HAP-1 (cell line): ENCODE measurements around the gene LARP4.
"Not testable (repeated sequence)": the region's sequence is repeated elsewhere in the genome, so short reads cannot be mapped to it uniquely, and the experiment has no call there.

ENCODE experiments used
- DNase-seq, 2 experiments: peaks; one replicate each; pipeline ENCODE4 v3.0.0-alpha.2; 2016 to 2020; ENCODE audit warnings: low spot score in 2 of 2
- H3K27me3 ChIP-seq: fragments of 250-450 bp; sonication (Bioruptor Pico); 2 replicates; pipeline ENCODE4 v1.5.1; 2020; ENCODE audit warnings: low read depth, mild to moderate bottlenecking, moderate library complexity
- H3K36me3 ChIP-seq: fragments of 250-450 bp; sonication (Bioruptor Pico); replicated peaks from 2 replicates; pipeline ENCODE4 v1.5.1; 2020; ENCODE audit warnings: mild to moderate bottlenecking
- H3K4me1 ChIP-seq: fragments of 250-450 bp; sonication (Bioruptor Pico); 2 replicates; pipeline ENCODE4 v1.5.1; 2020; ENCODE audit warnings: mild to moderate bottlenecking
- H3K4me3 ChIP-seq: fragments of 250-450 bp; sonication (Bioruptor Pico); 2 replicates; pipeline ENCODE4 v1.5.1; 2020; ENCODE audit warnings: mild to moderate bottlenecking, moderate library complexity
- H3K9me3 ChIP-seq: fragments of 250-450 bp; sonication (Bioruptor Pico); 2 replicates; pipeline ENCODE4 v1.5.1; 2020; ENCODE audit warnings: mild to moderate bottlenecking, moderate library complexity
- in situ Hi-C: fragments of 300-500 bp; cut with MboI; formaldehyde crosslinking; loops from 3 replicates; pipeline ENCODE4 v1.14.3; 2020; ENCODE audit warnings: low sequenced_read_pairs, inconsistent platforms, mixed read lengths

Gene LARP4

DNA sequence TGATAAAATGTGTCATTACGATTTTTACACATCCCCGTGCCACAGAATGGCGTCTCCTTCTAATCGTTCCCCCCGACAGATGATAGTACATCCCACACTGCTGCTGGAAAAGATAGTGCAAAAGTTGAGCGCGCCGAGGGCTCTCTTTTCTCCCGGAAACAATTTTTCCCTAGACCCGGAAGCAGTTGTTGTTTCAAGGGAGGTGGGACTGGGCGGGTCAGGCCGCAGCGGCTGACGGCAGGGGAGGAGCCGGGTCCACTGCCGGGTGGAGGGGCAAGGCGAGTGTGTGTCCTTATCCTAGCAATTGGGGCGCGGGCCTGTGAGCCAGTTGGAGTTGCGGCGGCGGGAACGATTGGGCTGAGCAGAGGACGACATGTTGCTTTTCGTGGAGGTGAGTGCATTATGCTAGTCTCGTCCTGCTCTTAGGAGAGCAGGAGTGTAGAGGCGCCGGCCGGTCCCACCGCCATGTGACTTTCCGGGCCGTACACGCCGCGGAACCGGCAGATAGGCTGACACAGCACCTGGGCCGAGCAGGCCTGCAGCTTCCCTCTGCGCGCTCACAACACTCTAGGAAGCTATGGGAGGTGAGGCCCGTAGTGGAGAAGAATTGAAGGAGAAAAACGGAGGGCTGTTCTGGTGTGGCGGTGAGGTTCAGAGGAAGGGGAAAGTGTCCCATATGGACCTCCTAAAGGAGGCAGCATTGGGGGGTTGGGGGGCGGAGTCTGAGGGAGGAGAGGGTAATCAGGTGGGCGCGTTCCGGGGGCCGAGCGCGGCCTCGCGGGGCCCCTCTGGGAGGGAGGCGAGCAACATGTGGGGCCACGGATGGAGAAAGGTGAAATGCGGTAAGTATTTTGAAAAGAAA is at the start of gene LARP4:
LARP4 (plus strand) TSS at position 248 of the 862 bp plus-strand sequence; CDS start at position 374, 126 bp downstream.
- peaks cover 10% of the 10 kb centered on the region for H3K4me1 ChIP-seq
- in situ Hi-C loops, result no loop called here

DNA sequence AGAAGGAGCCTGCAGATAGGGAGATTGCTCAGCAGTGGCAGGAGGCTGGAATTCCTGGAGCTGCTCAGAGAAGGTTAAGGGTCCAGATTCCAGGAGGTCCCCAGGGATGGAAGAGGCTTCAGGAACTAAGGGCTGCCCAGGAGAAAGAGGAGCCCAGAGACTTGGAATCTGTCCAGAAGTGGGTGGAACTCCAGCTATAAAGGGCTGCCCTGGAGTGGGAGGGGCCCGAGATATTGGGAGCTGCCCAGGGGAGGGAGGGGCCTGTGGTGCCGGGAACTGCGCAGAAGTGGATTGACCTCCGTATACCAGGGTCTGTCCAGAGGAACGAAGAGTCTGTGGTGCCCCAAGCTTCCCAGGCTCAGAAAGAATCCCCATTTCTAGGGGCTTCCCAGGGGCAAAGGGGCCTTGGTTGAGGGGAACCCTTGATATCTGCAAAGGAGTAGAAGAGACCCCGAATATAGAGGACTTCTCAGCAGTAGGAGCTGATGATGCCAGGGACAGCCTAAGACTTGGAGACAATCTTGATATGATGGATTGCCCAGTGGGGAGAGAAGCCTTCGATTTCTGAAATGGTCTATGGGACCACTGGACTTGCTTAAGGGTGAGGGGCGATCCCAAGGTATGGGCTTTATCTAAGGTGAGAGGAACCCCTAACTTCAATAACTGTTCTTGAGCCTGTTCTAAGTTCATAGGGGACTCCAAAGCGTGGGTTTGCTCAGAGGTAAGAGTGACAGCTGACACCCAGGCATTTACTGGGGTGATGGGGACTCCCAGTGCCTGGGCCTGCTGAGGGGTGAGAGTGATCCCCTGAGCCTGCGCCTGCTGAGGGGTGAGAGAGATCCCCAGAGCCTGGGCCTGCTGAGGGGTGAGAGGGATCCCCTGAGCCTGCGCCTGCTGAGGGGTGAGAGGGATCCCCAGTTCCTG is 49.3 kb upstream of the LARP4 start:
- Histone ChIP-seq H3K36me3 (no peaks in the 10 kb centered on the region), H3K4me1 (peaks cover 8% of the 10 kb centered on the region), H3K9me3 (no peaks in the 10 kb centered on the region), H3K4me3 (no peak overlapping the region), H3K27me3 (peaks cover 2% of the 10 kb centered on the region; the same call in 1 of the 2 replicates)
- peak in 1 of 2 experiments; percentile 53 for DNase-seq
- in situ Hi-C loops, result no loop called here

More for the DNA sequence above, at the start of gene LARP4:
- Histone ChIP-seq H3K4me3 (peak within 1 kb of the TSS; percentile 92), H3K36me3 (no peaks in the 10 kb centered on the region; the same call in 1 of the 2 replicates), H3K9me3 (no peaks in the 10 kb centered on the region), H3K27me3 (no peaks in the 10 kb centered on the region)
- peak; percentile 97 to 98 for DNase-seq

DNA sequence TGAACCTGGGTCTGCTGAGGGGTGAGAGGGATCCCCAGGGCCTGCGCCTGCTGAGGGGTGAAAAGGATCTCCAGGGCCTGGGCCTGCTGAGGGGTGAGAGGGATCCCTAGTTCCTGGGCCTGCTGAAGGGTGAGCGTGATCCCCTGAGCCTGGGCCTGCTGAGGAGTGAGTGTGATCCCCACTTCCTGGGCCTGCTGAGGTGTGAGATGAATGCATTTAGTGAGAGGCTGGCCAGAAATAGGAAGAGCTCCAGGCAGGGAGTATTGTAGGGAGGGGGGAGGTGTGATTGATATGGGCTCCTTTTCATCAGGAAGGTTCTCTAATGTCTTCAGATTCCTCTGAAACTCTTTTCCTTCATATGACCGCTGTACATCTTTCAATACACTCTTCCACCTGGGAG is 47.3 kb upstream of the LARP4 start:
- no peak for DNase-seq
- Histone ChIP-seq H3K9me3 (no peaks in the 10 kb centered on the region), H3K27me3 (peaks cover 2% of the 10 kb centered on the region; the same call in 1 of the 2 replicates), H3K36me3 (no peaks in the 10 kb centered on the region), H3K4me3 (no peak overlapping the region), H3K4me1 (peaks cover 8% of the 10 kb centered on the region)
- in situ Hi-C loops, result no loop called here

DNA sequence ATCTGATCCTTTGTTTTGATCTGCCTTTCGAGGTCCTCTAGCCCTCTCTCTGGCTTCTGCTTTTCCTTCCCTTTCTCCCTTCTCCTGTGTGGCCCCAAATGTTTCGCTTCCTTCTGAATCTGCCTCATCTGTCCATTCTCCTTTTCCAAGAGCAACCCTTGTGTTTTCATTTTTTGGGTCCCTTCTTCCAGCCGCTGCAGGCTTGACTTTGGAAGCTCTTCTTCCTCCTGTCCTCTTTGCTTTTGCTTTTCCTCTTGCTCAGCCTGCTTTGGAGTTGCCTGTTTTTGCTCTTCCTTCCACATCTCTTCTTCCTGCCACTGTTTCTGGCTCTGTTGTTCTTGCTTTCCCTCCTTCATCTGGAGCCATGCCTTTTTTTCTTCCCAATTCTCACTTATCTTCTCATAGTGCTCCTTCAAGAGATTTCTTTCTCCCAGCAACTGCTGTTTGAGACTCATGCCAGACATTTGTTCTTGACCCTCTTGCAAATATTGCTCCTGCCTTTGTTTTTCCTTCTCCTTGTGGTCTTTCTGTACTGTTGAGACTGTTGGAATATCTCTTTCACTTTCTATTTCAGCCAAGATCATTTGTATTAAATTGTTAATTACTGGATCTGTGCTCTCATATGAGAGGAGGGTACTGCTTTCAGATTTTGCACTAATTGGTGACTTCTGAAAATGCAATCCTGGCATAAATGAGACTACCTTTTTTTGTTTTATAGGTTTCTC is 46.7 kb upstream of the LARP4 start:
- no peak for DNase-seq
- Histone ChIP-seq H3K9me3 (no peaks in the 10 kb centered on the region), H3K4me3 (no peak overlapping the region), H3K4me1 (peaks cover 8% of the 10 kb centered on the region), H3K36me3 (no peaks in the 10 kb centered on the region), H3K27me3 (peaks cover 2% of the 10 kb centered on the region; the same call in 1 of the 2 replicates)
- in situ Hi-C loops, result no loop called here

DNA sequence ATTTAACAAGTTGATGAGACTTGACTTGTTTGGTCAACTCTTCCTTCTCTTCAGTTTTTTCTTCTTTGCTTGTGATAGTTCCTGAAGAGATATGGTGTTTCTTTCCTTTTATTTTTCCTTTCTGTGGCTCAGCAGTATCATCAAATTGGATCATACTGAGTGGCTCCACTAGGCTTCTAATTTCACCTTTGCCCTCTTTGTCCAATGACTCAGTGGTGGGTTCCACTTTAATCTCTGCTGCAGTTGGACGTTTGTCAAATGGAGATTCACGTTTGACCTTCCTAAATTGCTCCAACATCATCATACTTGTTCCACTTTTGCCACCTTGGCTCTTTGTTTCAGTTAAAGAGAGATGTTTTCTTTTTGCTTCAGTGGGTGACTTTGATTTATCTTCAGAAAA is 45.8 kb upstream of the LARP4 start:
- H3K4me3 ChIP-seq, result no peak overlapping the region

DNA sequence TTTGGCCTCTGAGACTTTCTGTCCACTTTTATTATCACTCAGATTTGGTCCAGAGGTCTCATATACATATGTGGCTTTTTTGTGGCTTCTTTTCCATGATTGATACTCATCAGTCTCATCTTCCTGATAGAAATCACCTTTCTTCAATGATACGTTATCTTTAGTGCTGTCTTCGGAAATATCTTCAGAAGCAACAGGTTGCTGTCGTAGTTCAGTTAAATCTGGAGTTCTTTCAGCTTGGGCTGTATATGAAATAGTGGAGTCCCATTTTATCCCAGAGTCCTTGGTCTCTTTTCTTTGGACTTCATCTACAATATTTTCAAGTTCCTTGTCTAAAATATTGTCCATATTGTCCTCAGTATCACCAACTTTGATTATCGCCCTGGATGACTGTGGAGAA is 45.3 kb upstream of the LARP4 start:
- peaks cover 2% of the 10 kb centered on the region; the same call in 1 of the 2 replicates for H3K27me3 ChIP-seq
- no peak overlapping the region for H3K4me3 ChIP-seq
- in situ Hi-C loops, result no loop called here
- H3K36me3 ChIP-seq, result no peaks in the 10 kb centered on the region
- no peak for DNase-seq
- H3K4me1 ChIP-seq, result peaks cover 9% of the 10 kb centered on the region; the same call in 1 of the 2 replicates
- H3K9me3 ChIP-seq, result no peaks in the 10 kb centered on the region

More for the DNA sequence above, 45.8 kb upstream of the LARP4 start:
- H3K36me3 ChIP-seq, result no peaks in the 10 kb centered on the region
- peaks cover 2% of the 10 kb centered on the region; the same call in 1 of the 2 replicates for H3K27me3 ChIP-seq
- no peaks in the 10 kb centered on the region for H3K9me3 ChIP-seq
- in situ Hi-C loops, result no loop called here
- H3K4me1 ChIP-seq, result peaks cover 9% of the 10 kb centered on the region; the same call in 1 of the 2 replicates
- no peak for DNase-seq

DNA sequence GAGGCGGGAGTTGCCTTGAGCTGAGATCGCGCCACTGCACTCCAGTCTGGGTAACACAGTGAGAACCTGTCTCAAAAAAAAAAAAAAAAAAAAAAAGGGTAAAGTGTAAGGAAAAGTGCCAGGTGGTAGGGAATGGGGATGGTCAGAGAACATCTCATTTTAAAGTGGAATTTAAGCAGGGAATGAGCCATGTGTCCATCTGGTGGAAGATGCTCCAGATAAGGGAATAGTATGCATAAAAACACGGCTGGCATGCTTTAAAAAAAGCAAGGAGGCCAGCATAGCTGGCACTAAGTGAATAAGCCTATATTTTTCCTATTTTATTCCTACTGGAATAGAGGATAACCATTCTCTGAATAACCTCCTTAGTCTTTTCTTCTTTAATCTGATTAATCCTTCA is 38.0 kb upstream of the LARP4 start:
- in situ Hi-C loops, result no loop called here
- peak in 1 of 2 experiments; percentile 32 for DNase-seq
- no peaks in the 10 kb centered on the region for H3K9me3 ChIP-seq
- no peak overlapping the region for H3K4me3 ChIP-seq
- peaks cover 20% of the 10 kb centered on the region for H3K4me1 ChIP-seq
- no peaks in the 10 kb centered on the region for H3K27me3 ChIP-seq
- no peaks in the 10 kb centered on the region for H3K36me3 ChIP-seq

DNA sequence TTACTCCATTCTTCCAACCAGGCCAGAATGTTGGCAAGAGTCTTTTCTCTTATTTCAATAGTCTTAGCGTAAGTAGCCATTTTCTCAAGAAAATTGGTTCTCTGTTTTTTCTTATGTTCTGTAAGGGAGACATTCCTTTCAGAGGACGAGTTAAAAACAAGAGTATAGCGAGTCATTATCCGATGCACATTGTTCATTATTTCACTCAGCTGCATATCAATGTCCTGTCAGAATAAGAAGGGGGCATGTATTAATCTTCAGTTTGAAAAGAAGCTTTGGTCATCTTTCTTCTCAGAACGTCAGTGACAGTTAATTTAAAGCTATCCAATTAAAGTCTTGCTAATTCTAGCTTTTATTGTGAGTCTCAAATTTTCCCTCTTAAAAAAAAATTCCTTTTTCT is 37.5 kb upstream of the LARP4 start:
- no peaks in the 10 kb centered on the region for H3K9me3 ChIP-seq
- no peaks in the 10 kb centered on the region for H3K36me3 ChIP-seq
- no peak overlapping the region for H3K4me3 ChIP-seq
- peak in 1 of 2 experiments; percentile 97 for DNase-seq
- H3K4me1 ChIP-seq, result peaks cover 20% of the 10 kb centered on the region
- in situ Hi-C loops, result no loop called here
- no peaks in the 10 kb centered on the region for H3K27me3 ChIP-seq

DNA sequence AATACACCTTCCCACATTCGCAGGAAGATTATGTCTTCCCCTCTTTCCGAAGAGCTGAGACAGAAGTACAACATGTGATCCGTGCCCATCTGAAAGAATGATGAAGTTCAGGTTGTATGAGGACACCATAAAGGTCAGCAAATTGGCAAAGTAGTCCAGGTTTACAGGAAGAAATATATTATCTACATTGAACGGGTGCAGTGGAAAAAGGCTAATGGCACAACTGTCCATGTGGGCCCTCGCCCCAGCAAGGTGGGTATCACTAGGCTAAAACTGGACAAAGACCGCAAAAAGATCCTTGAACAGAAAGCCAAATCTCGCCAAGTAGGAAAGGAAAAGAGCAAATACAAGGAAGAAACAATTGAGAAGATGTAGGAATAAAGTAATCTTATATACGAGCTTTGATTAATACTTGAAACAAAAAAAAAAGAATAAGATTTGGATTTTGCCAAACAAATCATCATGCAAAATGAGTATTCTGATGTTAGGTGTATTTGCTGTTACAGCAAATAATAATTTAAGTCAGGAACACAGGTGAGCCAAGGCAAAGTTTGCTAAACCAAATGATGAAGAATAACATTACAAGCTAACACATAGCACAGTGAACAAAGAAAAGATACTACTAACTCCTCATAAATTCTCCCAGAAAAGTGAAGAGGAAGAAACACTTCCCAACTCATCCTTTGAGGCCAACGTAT is 34.8 kb upstream of the LARP4 start:
- no peaks in the 10 kb centered on the region for H3K36me3 ChIP-seq
- no peaks in the 10 kb centered on the region for H3K27me3 ChIP-seq
- H3K4me1 ChIP-seq, result peaks cover 15% of the 10 kb centered on the region
- H3K9me3 ChIP-seq, result no peaks in the 10 kb centered on the region
- DNase-seq, result no peak
- in situ Hi-C loops, result no loop called here
- no peak overlapping the region for H3K4me3 ChIP-seq

DNA sequence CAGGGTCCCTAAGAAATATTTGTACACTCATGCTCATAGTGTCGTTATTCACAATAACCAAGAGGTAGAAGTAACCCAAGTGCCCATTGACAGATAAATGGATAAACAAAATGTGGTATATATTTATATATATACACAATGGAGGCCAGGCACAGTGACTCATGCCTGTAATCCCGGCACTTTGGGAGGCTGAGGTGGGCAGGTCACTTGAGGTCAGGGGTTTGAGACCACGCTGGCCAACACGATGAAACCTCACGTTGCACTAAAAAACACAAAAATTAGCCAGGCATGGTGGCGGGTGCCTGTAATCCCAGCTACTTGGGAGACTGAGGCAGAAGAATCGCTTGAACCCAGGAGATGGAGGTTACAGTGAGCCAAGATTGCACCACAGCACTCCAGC is 30.0 kb upstream of the LARP4 start:
- H3K4me3 ChIP-seq, H3K27me3 ChIP-seq, H3K9me3 ChIP-seq, in situ Hi-C loops, DNase-seq, H3K36me3 ChIP-seq, H3K4me1 ChIP-seq: not testable (repeated sequence)

DNA sequence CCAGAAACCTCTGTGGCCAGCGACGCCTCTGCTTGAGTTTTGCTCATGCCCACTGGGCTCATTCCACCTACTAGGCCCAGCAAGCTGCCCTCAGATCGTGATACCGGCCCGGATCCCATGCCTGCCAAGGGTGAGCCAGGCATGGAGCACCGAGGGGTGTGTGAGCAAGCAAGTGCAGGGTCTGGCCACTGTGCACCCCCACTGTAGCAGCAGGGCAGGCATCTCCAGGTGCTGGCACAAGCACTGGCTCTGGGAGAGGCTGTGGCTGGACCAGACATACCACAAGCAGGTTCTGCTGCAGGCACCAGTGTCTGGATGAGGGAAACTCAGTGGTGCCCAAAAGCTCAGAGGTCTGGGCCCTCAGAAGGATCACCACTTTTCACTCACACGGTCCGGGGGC is 24.9 kb upstream of the LARP4 start:
- in situ Hi-C loops, result no loop called here
- no peak for DNase-seq
- H3K36me3 ChIP-seq, result no peaks in the 10 kb centered on the region
- H3K4me3 ChIP-seq, result no peak overlapping the region
- no peaks in the 10 kb centered on the region for H3K9me3 ChIP-seq
- H3K4me1 ChIP-seq, result no peaks in the 10 kb centered on the region
- no peaks in the 10 kb centered on the region for H3K27me3 ChIP-seq

DNA sequence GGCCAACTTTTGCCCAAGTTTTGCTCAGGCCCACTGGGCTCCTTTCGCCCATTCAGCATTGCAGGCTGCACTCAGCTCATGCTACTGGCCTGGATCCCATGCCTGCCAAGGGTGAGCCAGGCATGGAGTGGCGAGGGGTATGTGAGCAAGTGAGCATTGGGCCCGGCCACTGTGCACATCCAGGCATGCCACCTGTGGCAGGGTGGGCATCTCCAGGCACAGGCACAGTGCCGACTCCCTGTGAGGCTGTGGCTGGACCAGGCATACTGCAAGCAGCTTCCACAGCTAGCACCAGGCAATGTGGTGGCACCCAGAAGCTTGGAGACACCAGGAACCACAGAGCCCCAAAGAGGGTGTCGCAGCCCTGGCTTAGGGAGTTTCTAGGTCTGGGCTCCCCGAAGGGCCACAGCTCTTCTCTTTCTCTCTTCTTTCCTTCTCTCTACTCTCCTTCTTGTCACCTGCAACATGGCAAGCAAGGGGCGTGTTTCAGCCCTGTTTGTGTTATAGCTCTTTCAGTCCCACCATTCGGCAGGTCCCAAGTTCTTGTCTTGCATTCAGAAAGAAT is 19.8 kb upstream of the LARP4 start:
- no peak for DNase-seq
- Histone ChIP-seq H3K4me1 (no peaks in the 10 kb centered on the region), H3K27me3 (no peaks in the 10 kb centered on the region), H3K36me3 (no peaks in the 10 kb centered on the region), H3K4me3 (no peak overlapping the region), H3K9me3 (peaks cover 4% of the 10 kb centered on the region; the same call in 1 of the 2 replicates)
- in situ Hi-C loops, result no loop called here
